Endothelial cell of umbilical vein (primary cell): ENCODE data around the gene PAIP2B. TPM values are rescaled to one million over a fixed set of nuclear protein-coding genes. Genes with fewer than 3 reads are reported as not detected.

Experiments used
- BruUV-seq: library from RNA; stranded (reverse); fragments of 400-500 nt; replicated peaks from 2 replicates; lab custom pipeline; 2021; lab: Mats Ljungman, UMichigan
- CTCF ChIA-PET: fragments of 300-600, 350-600 bp; sonication (Branson Sonifier 250); formaldehyde crosslinking; loops from one replicate; lab custom pipeline; 2021; ENCODE audit warnings: antibody characterized with exemption, inconsistent platforms; lab: Charles Lee
- POLR2A ChIA-PET: fragments of 300-600, 350-600 bp; sonication (Branson Sonifier 250); formaldehyde crosslinking; loops from one replicate; lab custom pipeline; 2021; ENCODE audit warnings: antibody characterized with exemption, inconsistent platforms; lab: Charles Lee
- DNase-seq: peaks from one replicate; pipeline ENCODE4 v3.0.0-alpha.2; 2011; ENCODE audit warnings: low read depth, low spot score
- FAIRE-seq: peaks from 2 replicates; lab custom pipeline; 2011; peaks lifted over from hg19 to GRCh38; lab: Jason Lieb, UNC
- H2AFZ ChIP-seq: 2 replicates; pipeline ENCODE4 v1.6.0; 2012; ENCODE audit warnings: low read depth, low read length, control low read depth, inconsistent platforms
- H3K27ac ChIP-seq: 2 replicates; pipeline ENCODE4 v1.5.1; 2011; ENCODE audit warnings: low read depth, mild to moderate bottlenecking, control low read depth, low read length, moderate library complexity; ENCODE audit not compliant: insufficient read depth
- H3K27me3 ChIP-seq, 2 experiments: 2 replicates each; pipeline versions ENCODE4 v1.6.0 to v1.6.1; 2011; ENCODE audit warnings: low read length in 2 of 2, mixed read lengths in 1 of 2; ENCODE audit not compliant: control insufficient read depth in 2 of 2, insufficient read depth in 2 of 2
- H3K36me3 ChIP-seq, 2 experiments: 2 replicates in 1 of 2; 3 replicates in 1 of 2; pipeline ENCODE4 v1.5.1; 2011; ENCODE audit warnings: low read length in 2 of 2, mild to moderate bottlenecking in 1 of 2, moderate library complexity in 1 of 2; ENCODE audit not compliant: control insufficient read depth in 2 of 2, insufficient read depth in 2 of 2; ENCODE audit errors: extremely low read depth in 1 of 2
- H3K4me1 ChIP-seq: 3 replicates; pipeline ENCODE4 v1.5.1; 2011; ENCODE audit warnings: mild to moderate bottlenecking, low read length; ENCODE audit not compliant: control insufficient read depth, insufficient read depth; ENCODE audit errors: extremely low read depth
- H3K4me2 ChIP-seq: 2 replicates; pipeline ENCODE4 v1.6.1; 2011; ENCODE audit warnings: low read length, control low read depth, mixed read lengths; ENCODE audit not compliant: insufficient read depth
- H3K4me3 ChIP-seq, 3 experiments: fragments of 200-600 bp in 1 of 3; sonication (generic), shearing (Covaris generic) in 1 of 3; replicated peaks in 1 of 3; 2 replicates each; pipeline ENCODE4 v1.5.1; 2011 to 2016; ENCODE audit warnings: control low read depth in 3 of 3, low read length in 3 of 3, mild to moderate bottlenecking in 2 of 3, inconsistent platforms in 1 of 3, low read depth in 1 of 3, moderate library complexity in 1 of 3; ENCODE audit not compliant: insufficient read depth in 1 of 3
- H3K79me2 ChIP-seq: 2 replicates; pipeline ENCODE4 v1.6.0; 2012; ENCODE audit warnings: low read length, inconsistent platforms; ENCODE audit not compliant: control insufficient read depth, insufficient read depth
- H3K9ac ChIP-seq: replicated peaks from 2 replicates; pipeline ENCODE3; 2011; ENCODE audit warnings: low read length, control low read depth; ENCODE audit not compliant: insufficient read depth; ENCODE audit errors: extremely low read depth
- H3K9me1 ChIP-seq: replicated peaks from 3 replicates; pipeline ENCODE4 v1.6.0; 2011; ENCODE audit warnings: mild to moderate bottlenecking, low read length; ENCODE audit not compliant: control insufficient read depth, insufficient read depth; ENCODE audit errors: extremely low read depth
- H3K9me3 ChIP-seq: replicated peaks from 2 replicates; pipeline ENCODE4 v1.5.1; 2012; ENCODE audit warnings: low read length, inconsistent platforms; ENCODE audit not compliant: control insufficient read depth, insufficient read depth
- H4K20me1 ChIP-seq: replicated peaks from 2 replicates; pipeline ENCODE3; 2011; ENCODE audit warnings: mild to moderate bottlenecking, low read length; ENCODE audit not compliant: control insufficient read depth, insufficient read depth; ENCODE audit errors: extremely low read depth
- EZH2 ChIP-seq: IDR thresholded peaks from 2 replicates; pipeline ENCODE4 v1.6.1; 2012; ENCODE audit warnings: borderline replicate concordance, low read depth, mild to moderate bottlenecking, moderate library complexity, low read length, inconsistent platforms; ENCODE audit not compliant: severe bottlenecking
- FOS ChIP-seq: IDR thresholded peaks from 2 replicates; pipeline ENCODE4 v1.6.1; 2011; ENCODE audit warnings: mild to moderate bottlenecking, low read length, moderate library complexity, borderline replicate concordance; ENCODE audit not compliant: insufficient read depth
- GATA2 ChIP-seq: IDR thresholded peaks from 2 replicates; pipeline ENCODE4 v1.7.0; 2011; ENCODE audit warnings: low read depth, mild to moderate bottlenecking, moderate library complexity, mixed read lengths, low read length; ENCODE audit not compliant: insufficient read length, insufficient read depth
- JUN ChIP-seq: IDR thresholded peaks from 2 replicates; pipeline ENCODE4 v1.6.1; 2011; ENCODE audit warnings: borderline replicate concordance, low read depth; ENCODE audit not compliant: insufficient read length, insufficient read depth
- MYC ChIP-seq: IDR thresholded peaks from one replicate; pipeline ENCODE4 v1.6.1; 2011; ENCODE audit warnings: mild to moderate bottlenecking, low read depth, low read length
- POLR2A ChIP-seq: IDR thresholded peaks from 2 replicates; pipeline ENCODE4 v1.6.1; 2012; ENCODE audit warnings: low read depth, mild to moderate bottlenecking, control low read depth, low read length
- POLR2AphosphoS5 ChIP-seq: IDR thresholded peaks from 2 replicates; pipeline ENCODE4 v1.6.1; 2012; ENCODE audit warnings: low read depth, mild to moderate bottlenecking, control low read depth, low read length, moderate library complexity; ENCODE audit not compliant: insufficient read depth
- dilution Hi-C: fragments of 300-500 bp; cut with MboI; formaldehyde crosslinking; loops from one replicate; pipeline ENCODE4 v1.15.0; 2019; ENCODE audit warnings: low sequenced_read_pairs; ENCODE audit not compliant: extremely low pct_ligation_motif_present
- intact Hi-C: fragments of 100-400 bp; cut with micrococcal nuclease; formaldehyde crosslinking; loops from one replicate; pipeline ENCODE4 v1.10.0; 2022
- polyA plus RNA-seq, 4 experiments: library from polyadenylated mRNA; depleted of rRNA in 3 of 4; stranded (reverse) in 3 of 4; unstranded in 1 of 4; fragments of >200 nt; gene quantifications; 2 replicates each; pipeline versions ENCODE4 v1.2.1 to v1.2.3, GENCODE V29; 2011 to 2012; ENCODE audit warnings: missing spikeins in 1 of 4
- total RNA-seq: library from RNA; stranded (reverse); gene quantifications from 2 replicates; pipeline ENCODE4 v1.2.3, GENCODE V29; 2021
- TF ChIP-seq, protein P1 (sequence below): IDR thresholded peaks from 2 replicates; pipeline ENCODE4 v1.6.1; 2011; ENCODE audit not compliant: insufficient read depth, insufficient read length
- TF ChIP-seq, protein P2 (sequence below), 2 donors: IDR thresholded peaks; 1 replicate in 1 of 2; 2 replicates in 1 of 2; pipeline ENCODE4 v1.5.1; 2011; ENCODE audit warnings: low read length in 2 of 2, mild to moderate bottlenecking in 2 of 2, moderate library complexity in 2 of 2, control low read depth in 1 of 2, inconsistent platforms in 1 of 2, low read depth in 1 of 2; ENCODE audit not compliant: insufficient read depth in 1 of 2; ENCODE audit errors: extremely low read depth in 1 of 2

PAIP2B gene
- total and polyA plus RNA-seq, 2 donors (not counting 3 experiments of a cell fraction or from before 2014, with no cell fraction given), result 0.21 to 0.62 TPM

DNA sequence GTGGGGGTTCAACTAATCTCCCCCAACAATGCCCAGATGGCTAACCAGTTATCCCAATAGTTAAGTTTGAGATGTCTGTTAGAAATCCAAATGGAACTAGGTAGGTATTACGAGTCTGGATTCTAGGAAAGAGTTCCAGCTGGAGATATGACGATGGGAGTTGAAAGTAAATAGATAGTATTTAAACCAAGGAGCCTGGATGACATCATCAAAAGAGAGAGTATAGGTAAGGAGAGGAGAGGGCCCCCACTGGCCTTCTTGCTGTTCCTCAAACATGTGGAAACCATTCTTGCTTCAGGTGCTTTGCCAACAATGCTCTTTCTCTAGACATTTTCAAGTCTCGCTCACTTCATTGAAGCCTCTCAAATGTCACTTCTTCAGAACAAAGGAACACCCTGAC is 26.0 kb upstream of the PAIP2B start:
- BruUV-seq, result no TSS peak
- ChIA-PET CTCF (no interaction called here), POLR2A (no interaction called here)
- Histone ChIP-seq H3K9me1 (no peaks in the 10 kb centered on the region), H3K9ac (no peak overlapping the region), H3K27ac (no peak overlapping the region), H4K20me1 (no peaks in the 10 kb centered on the region), H3K36me3 (no peaks in the 10 kb centered on the region), H3K9me3 (no peaks in the 10 kb centered on the region), H2AFZ (no peak overlapping the region), H3K79me2 (no peaks in the 10 kb centered on the region), H3K4me3 (no peak overlapping the region), H3K27me3 (peaks cover 7 to 8% of the 10 kb centered on the region in 2 experiments), H3K4me1 (no peaks in the 10 kb centered on the region), H3K4me2 (no peak overlapping the region)
- no peak for FAIRE-seq
- intact Hi-C loops (no loop called here), dilution Hi-C loops (no loop called here)
- TF ChIP-seq EZH2, result no peak
- TF ChIP-seq, protein P1, sequence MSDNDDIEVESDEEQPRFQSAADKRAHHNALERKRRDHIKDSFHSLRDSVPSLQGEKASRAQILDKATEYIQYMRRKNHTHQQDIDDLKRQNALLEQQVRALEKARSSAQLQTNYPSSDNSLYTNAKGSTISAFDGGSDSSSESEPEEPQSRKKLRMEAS, result no peak
- TF ChIP-seq JUN, result peak; percentile 8
- no peak for TF ChIP-seq POLR2AphosphoS5
- TF ChIP-seq, protein P2, sequence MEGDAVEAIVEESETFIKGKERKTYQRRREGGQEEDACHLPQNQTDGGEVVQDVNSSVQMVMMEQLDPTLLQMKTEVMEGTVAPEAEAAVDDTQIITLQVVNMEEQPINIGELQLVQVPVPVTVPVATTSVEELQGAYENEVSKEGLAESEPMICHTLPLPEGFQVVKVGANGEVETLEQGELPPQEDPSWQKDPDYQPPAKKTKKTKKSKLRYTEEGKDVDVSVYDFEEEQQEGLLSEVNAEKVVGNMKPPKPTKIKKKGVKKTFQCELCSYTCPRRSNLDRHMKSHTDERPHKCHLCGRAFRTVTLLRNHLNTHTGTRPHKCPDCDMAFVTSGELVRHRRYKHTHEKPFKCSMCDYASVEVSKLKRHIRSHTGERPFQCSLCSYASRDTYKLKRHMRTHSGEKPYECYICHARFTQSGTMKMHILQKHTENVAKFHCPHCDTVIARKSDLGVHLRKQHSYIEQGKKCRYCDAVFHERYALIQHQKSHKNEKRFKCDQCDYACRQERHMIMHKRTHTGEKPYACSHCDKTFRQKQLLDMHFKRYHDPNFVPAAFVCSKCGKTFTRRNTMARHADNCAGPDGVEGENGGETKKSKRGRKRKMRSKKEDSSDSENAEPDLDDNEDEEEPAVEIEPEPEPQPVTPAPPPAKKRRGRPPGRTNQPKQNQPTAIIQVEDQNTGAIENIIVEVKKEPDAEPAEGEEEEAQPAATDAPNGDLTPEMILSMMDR (IDR thresholded peaks at IDR 0.05; ENCODE audit: extremely low read depth in 1 of 2, insufficient read depth in 1 of 2, low read depth in 1 of 2, low read length in 2 of 2), result no peak
- DNase-seq, result no peak

DNA sequence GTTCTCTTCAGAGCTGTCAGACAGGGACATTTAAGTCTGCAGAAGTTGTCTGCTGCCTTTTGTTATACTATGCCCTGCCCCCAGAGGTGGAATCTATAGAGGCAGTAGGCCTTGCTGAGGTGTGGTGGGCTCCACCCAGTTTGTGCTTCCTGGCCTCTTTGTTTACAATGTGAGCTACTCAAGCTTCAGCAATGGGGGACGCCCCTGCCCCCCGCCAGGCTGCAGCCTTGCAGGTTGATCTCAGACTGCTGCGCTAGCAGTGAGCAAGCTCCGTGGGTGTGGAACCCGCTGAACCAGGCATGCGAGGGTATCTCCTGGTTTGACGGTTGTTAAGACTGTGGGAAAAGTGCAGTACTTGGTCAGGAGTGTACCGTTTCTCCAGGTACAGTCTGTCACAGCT is 24.0 kb upstream of the PAIP2B start:
- H4K20me1 ChIP-seq, result no peaks in the 10 kb centered on the region
- no peak for TF ChIP-seq POLR2A
- TF ChIP-seq FOS, result no peak
- TF ChIP-seq GATA2, result no peak
- TF ChIP-seq, protein P2 (IDR thresholded peaks at IDR 0.05; ENCODE audit: extremely low read depth in 1 of 2, insufficient read depth in 1 of 2, low read depth in 1 of 2, low read length in 2 of 2), result no peak
- TF ChIP-seq JUN, result no peak
- TF ChIP-seq, protein P1, result no peak
- no peak for TF ChIP-seq EZH2
- TF ChIP-seq MYC, result no peak
- TF ChIP-seq POLR2AphosphoS5, result no peak
- dilution Hi-C loops (no loop called here), intact Hi-C loops (no loop called here)
- H3K4me2 ChIP-seq, result no peak overlapping the region
- DNase-seq (no peak), FAIRE-seq (no peak)
- no peak overlapping the region for H3K27ac ChIP-seq
- no peak overlapping the region for H3K4me3 ChIP-seq
- H3K36me3 ChIP-seq, result no peaks in the 10 kb centered on the region
- POLR2A ChIA-PET, result no interaction called here
- no peak overlapping the region for H3K9ac ChIP-seq
- no peak overlapping the region for H2AFZ ChIP-seq
- CTCF ChIA-PET, result interaction anchor here (1.1 kb wide), 1 partner anchor 32 kb away, joined by 3 read pairs; no protein-coding TSS in a partner anchor
- H3K27me3 ChIP-seq, result peaks cover 0 to 3% of the 10 kb centered on the region in 2 experiments
- BruUV-seq, result no TSS peak
- H3K79me2 ChIP-seq, result no peaks in the 10 kb centered on the region
- no peaks in the 10 kb centered on the region for H3K9me1 ChIP-seq
- no peaks in the 10 kb centered on the region for H3K4me1 ChIP-seq
- no peaks in the 10 kb centered on the region for H3K9me3 ChIP-seq
